ENCODE results near the gene RBMS1.
"Not testable (repeated sequence)": the region's sequence is repeated elsewhere in the genome, so short reads cannot be mapped to it uniquely, and the experiment has no call there.

RBMS1 gene

GRCh38 chr2:160501370-160501769 is 7.8 kb upstream of the RBMS1 start:
- DNase-seq (ENCODE audit: low read depth, low spot score) = no peak

DNA sequence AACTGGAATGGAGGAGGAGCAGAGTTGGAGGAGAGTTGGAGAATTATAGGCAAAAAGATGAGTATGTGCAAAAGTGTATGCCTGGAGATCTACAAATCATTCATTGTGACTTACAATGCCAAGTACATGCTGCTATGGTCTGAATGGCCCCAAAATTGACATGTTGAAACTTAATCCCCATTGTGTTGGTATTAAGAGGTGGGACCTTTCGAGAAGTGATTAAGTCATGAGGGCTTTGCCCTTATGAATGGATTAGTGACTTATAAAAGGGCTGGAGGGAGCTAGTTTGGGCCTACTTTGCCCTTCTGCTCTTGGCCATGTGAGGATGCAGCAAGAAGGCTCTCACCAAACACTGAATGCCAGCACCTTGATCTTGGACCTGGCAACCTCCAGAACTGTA is 6.3 kb upstream of the RBMS1 start:
- DNase-seq (ENCODE audit: low read depth, low spot score) = no peak

DNA sequence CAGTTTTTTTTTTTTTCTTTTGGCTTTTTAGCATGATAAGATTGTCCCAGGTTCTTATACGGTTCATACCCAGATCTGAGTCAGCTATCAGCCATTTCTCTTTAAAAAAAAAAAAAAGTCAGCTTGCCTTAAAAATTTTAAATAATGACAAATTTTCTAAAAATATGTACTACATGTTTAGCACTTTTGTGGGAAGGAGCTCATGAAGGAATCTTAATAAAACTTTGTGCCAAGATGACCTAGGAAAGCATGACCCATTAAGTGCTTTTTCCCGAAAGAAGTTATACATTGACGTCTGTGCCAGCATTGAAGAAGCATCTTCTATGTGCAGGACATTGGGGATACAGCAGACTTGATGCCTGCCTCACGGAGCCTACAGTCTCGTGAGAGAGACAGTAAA is 4.5 kb upstream of the RBMS1 start:
- DNase-seq (ENCODE audit: low read depth, low spot score) = no peak

DNA sequence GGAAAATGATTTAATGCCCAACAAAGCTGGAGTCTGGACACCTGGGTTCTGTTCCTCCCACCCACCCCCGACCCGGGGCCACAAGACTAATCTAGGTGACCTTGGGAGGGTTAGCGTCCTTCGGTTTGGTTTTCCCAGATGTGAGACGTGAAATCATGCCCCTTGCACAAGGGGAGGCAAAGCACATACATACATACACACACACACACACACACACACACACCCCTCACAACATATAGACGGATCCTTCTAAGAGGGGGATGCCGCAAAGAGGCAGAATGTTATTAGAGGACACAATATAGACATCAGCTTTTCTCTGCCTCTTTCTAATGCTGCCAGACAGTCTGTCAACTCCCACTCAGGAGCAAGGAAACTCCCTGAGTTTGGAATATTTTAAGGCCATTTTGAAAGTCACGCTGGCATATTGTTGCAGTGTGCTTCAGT is 616 bp upstream of the RBMS1 start:
- DNase-seq (ENCODE audit: low read depth, low spot score) = no peak

- DNase-seq (ENCODE audit: low read depth, low spot score) = no peak
Measured at GRCh38 chr2:160492401-160493226, 993 bp downstream of the RBMS1 start.

- DNase-seq (ENCODE audit: low read depth, low spot score) = no peak
Measured at GRCh38 chr2:160491911-160492371, 1.7 kb downstream of the RBMS1 start.

DNA sequence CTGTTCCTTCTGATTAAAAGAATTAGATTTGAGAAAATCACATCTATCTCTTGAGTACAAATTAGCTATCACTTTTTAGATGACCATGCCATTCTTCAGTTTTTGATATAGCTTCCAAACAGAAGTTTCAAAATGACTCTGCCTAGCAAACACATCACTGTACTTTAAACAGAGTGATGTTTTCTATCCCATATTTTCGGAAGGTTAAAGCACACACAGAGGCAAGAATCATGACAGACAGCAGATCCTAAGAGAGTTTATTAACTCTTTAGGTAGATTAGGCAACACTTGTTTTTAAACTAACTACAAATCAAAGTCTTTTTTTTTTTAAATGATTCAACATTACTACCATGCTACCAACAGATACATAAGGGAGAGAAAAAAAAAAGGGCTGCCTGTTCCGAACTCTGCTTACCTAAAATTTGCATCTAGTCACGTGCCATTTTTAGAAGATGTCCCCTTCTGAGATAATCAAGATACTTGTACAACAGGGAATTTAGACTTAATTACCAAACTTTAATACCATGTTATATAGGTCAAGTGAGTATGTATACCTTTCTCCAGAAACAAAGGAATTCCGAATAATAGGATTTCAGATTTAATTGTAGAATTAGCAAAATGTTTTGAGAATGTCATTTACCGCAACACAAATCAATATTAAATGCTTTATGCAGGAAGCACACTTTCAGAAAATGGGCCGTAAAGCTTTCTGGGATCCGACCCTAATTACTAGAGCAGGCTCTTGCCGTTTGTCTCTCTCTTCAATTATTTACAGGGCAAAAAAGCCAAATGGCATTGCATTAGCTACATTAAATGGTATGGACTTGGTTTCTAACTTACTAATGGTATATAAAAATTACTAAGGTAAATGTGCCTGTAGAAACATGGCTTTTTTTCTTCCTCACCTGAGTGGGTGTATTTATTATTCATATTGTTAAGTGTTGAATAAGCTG is 2.6 kb downstream of the RBMS1 start:
- DNase-seq (ENCODE audit: low read depth, low spot score) = no peak

GRCh38 chr2:160489111-160489510 is 4.5 kb downstream of the RBMS1 start:
- DNase-seq (ENCODE audit: low read depth, low spot score) = no peak

- not testable (repeated sequence) for DNase-seq (ENCODE audit: low read depth, low spot score)
Measured at GRCh38 chr2:160488289-160488688, 5.3 kb downstream of the RBMS1 start.

DNA sequence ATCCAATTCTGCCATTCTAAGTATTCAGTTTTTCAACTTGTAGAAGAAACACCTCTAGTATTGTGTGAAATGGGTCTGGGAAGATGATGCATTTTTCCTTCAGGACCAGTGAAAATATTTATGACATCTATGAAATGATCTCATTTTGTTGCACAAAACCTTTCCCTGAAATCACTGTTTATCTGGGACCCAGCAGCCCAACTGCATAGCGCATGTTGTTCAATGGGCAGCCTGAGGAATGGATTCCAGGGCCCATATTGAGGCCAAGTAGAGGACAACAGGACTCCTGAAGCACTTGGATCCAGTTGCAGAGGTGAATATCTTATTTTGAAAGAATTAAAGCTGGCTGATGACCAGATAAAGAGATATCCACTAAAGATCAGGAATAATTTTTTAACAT is 7.3 kb downstream of the RBMS1 start:
- DNase-seq (ENCODE audit: low read depth, low spot score) = no peak

DNA sequence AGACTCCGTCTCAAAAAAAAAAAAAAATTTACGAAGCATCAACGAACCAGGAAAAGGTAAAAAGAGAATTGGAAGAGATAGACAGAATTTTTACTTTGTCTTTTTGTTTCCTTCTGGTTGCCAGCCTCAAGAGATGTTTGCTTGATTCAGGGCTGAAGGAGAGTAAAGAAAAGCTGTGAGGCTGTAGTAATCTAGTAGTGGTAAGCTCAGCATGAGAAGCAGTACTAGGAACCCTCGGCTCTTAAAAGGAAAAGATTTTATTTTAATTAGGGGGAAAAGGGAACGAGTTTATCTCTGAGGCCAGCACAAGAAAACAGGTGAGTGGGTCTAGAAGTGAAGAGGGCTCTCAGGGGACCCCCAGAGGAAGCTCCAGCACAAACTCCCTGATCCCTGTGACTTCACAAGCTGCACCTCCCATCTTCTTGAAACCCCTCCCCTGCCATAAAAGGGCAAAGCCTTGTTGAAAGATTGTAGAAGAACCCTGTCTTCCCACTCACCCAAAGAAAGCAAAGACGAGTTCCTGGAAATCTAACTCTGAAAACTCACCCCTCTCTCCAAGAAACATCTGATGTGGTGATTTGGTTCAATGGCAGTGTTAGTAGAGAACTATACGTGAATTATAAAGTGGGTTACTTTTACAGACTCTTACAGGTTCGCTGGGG is 8.6 kb downstream of the RBMS1 start:
- DNase-seq (ENCODE audit: low read depth, low spot score) = no peak

DNA sequence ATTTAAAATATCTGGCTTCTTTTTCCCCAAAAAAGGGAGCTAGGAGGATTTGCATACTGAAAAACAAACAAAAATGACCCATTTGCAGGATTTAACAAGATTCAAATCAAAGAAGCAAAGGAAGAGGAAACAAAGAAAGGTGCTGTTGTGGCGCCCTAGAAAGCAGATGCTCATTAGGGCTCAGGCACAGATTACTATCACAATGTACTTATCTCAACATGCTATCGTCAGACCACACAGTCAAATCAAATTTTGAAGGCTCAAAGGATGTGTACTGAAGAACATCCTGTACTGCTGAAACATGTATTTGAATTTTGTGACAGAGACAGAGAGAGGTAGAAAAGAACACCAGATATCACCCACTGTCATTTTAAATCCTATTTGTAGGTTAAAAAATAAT is 10.9 kb downstream of the RBMS1 start:
- no peak for DNase-seq (ENCODE audit: low read depth, low spot score)

- no peak for DNase-seq (ENCODE audit: low read depth, low spot score)
Measured at GRCh38 chr2:160479269-160479668, 14.3 kb downstream of the RBMS1 start.

- DNase-seq (ENCODE audit: low read depth, low spot score) = no peak
Measured at GRCh38 chr2:160478660-160479059, 14.9 kb downstream of the RBMS1 start.

GRCh38 chr2:160477032-160477431 is 16.6 kb downstream of the RBMS1 start:
- DNase-seq (ENCODE audit: low read depth, low spot score) = no peak

- no peak for DNase-seq (ENCODE audit: low read depth, low spot score)
Measured at GRCh38 chr2:160474891-160475787, 18.5 kb downstream of the RBMS1 start.

DNA sequence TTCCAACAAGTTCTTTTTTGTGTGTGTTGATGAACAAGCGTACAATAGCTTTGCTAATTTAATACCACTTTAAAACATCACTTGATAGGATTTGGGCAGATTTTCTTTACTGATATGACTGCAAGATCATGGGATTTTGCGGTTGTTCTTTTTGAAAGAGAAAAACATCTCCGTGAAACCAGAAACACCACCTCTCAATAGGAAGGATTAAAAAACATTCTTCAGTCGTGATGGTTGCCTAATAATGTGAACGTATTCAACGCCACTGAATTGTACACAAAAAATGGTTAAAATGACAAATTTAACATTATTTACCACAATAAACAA is 19.3 kb downstream of the RBMS1 start:
- no peak for DNase-seq (ENCODE audit: low read depth, low spot score)

DNA sequence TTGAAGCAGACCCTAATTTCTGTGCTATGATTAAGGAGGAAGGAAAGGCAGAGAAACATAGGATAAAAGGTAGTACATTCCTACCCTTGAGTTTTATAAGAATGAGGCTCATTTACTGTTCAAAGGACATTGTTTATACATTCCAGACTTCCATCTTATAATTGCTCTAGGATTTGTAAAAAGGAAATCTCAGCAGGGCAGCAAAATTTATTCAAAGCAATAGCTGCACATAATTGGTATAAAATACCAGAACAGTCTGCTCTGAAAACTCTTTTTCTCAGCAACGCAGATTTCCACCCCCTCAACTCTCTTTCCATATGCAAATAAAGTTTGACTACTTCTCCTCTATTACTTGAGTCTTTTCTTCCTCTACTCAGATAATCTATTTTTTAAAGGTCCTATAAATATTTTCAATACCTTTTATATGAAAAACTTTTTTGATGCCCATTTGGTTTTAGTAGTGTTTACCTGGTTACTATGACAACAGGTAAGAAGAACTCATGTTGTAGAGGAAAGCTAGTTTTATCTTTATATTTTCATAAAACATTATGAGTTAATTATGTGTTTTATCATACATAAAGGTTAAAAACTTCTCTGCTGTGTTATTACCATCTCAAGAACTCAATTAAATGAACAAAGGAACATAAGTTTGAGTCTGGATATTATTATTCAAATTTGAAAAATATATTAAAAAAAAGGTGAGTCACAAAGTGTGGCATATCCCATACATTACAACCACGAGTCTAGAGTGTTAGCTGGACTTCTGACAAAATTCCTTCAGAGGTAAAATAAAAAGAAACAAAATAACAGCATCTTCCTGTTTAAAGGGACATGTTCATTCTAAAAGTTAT is 19.9 kb downstream of the RBMS1 start:
- DNase-seq (ENCODE audit: low read depth, low spot score) = no peak

- no peak for DNase-seq (ENCODE audit: low read depth, low spot score)
Measured at GRCh38 chr2:160472839-160473251, 20.8 kb downstream of the RBMS1 start.

DNA sequence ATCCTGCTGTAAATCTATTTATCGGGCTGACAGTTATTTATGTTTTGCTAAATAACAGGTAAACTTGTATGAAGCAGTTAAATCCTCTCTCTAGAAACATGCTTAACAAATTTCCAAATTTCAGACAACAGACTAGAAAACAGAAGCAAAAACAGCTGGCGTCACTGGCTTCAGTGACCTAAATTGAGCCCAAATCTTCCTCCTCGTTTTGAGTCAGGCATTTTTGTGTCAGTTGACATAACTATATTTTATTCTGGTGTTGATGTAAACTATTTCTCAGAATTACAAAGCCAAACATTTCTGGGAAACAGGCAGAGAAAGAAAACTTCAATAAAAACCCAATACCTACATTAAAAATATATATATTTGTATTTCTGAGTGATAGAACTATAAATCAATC is 21.7 kb downstream of the RBMS1 start:
- DNase-seq (ENCODE audit: low read depth, low spot score) = no peak
